GM10248 (cell line): ENCODE data around the gene TRRAP.

Experiments
- CTCF ChIA-PET: fragments of 300-600 bp; sonication (Branson Sonifier 250); formaldehyde crosslinking; extraction: SDS; loops from one replicate; lab custom pipeline; 2021; ENCODE audit warnings: antibody characterized with exemption; lab: Yijun Ruan, JAX
- POLR2A ChIA-PET: fragments of 350-650 bp; sonication (Branson Sonifier 250); formaldehyde crosslinking; extraction: SDS; loops from one replicate; lab custom pipeline; 2020; ENCODE audit warnings: antibody characterized with exemption; lab: Yijun Ruan, JAX
- DNase-seq: peaks from one replicate; pipeline ENCODE4 v3.0.0; 2012; ENCODE audit errors: extremely low spot score
- TF ChIP-seq, protein P1 (sequence below): IDR thresholded peaks from 2 replicates; pipeline ENCODE4 v1.5.1; 2012; ENCODE audit warnings: mild to moderate bottlenecking, low read depth; ENCODE audit errors: extremely low read depth, missing control alignments, control extremely low read depth

TRRAP gene

DNA sequence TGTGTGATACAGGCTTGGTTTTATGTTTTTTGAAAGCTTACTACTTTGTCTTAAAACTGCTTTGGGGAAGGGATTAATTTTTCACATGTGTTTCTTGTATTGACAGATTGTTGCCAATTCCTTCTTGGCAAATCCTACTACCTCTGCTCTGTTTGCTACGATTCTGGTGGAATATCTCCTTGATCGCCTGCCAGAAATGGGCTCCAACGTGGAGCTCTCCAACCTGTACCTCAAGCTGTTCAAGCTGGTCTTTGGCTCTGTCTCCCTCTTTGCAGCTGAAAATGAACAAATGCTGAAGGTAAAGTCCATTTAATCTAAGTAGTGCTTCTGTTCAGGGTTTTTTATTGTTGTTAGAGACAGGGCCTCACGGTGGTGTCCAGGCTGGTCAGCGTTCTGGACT lies 33.6 kb downstream of the TRRAP start:
- POLR2A ChIA-PET, result no interaction called here
- no peak for DNase-seq
- TF ChIP-seq, protein P1, sequence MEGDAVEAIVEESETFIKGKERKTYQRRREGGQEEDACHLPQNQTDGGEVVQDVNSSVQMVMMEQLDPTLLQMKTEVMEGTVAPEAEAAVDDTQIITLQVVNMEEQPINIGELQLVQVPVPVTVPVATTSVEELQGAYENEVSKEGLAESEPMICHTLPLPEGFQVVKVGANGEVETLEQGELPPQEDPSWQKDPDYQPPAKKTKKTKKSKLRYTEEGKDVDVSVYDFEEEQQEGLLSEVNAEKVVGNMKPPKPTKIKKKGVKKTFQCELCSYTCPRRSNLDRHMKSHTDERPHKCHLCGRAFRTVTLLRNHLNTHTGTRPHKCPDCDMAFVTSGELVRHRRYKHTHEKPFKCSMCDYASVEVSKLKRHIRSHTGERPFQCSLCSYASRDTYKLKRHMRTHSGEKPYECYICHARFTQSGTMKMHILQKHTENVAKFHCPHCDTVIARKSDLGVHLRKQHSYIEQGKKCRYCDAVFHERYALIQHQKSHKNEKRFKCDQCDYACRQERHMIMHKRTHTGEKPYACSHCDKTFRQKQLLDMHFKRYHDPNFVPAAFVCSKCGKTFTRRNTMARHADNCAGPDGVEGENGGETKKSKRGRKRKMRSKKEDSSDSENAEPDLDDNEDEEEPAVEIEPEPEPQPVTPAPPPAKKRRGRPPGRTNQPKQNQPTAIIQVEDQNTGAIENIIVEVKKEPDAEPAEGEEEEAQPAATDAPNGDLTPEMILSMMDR, result no peak
- CTCF ChIA-PET, result interaction anchor here (0.9 to 1.1 kb wide), 3 partner anchors 11 to 39 kb away, joined by 3 read pairs; no protein-coding TSS in a partner anchor

DNA sequence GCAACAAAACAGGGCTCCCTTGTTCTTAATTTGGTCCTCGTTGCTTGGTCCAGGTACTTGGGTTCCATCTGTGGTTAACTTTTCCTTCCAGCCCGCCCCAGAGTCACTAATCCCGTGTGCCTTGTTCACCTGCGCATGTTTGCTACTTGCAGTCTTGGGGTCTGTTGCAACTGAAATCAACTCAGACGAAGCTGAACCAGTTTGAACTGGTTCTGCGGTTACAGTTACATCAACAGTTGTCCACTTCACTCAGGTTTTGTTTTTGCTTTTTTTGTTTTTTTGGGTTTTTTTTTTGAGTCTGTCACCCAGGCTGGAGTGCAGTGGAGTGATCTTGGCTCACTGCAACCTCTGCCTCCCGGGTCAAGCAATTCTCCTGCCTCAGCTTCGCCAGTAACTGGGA lies 34.7 kb downstream of the TRRAP start:
- TF ChIP-seq, protein P1, result no peak
- ChIA-PET POLR2A (no interaction called here), CTCF (interaction anchor here (1.1 to 1.6 kb wide), 3 partner anchors 23 to 76 kb away, joined by 3 to 5 read pairs (median 3); no protein-coding TSS in a partner anchor)
- DNase-seq, result no peak

GRCh38 chr7:98913612-98914011 lies 35.3 kb downstream of the TRRAP start:
- TF ChIP-seq, protein P1, result no peak
- DNase-seq, result no peak
- POLR2A ChIA-PET, result no interaction called here
- CTCF ChIA-PET, result interaction anchor here (0.7 to 1.6 kb wide), 6 partner anchors 9 to 75 kb away, joined by 3 to 5 read pairs (median 3); no protein-coding TSS in a partner anchor

DNA sequence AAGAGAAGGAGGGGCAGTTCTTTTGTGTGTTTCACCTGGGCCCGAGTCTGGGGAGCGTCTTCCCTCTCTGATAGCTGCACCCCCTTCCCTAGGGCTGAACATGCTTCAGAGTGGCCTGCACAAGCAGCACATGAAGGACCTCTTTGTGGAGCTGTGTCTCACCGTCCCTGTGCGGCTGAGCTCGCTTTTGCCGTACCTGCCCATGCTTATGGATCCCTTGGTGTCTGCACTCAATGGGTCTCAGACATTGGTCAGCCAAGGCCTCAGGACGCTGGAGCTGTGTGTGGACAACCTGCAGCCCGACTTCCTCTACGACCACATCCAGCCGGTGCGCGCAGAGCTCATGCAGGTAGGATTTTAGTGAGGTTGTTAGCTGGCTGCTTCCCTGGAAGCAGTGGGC lies 39.0 kb downstream of the TRRAP start:
- ChIA-PET POLR2A (no interaction called here), CTCF (no interaction called here)
- TF ChIP-seq, protein P1, result no peak
- DNase-seq, result no peak

DNA sequence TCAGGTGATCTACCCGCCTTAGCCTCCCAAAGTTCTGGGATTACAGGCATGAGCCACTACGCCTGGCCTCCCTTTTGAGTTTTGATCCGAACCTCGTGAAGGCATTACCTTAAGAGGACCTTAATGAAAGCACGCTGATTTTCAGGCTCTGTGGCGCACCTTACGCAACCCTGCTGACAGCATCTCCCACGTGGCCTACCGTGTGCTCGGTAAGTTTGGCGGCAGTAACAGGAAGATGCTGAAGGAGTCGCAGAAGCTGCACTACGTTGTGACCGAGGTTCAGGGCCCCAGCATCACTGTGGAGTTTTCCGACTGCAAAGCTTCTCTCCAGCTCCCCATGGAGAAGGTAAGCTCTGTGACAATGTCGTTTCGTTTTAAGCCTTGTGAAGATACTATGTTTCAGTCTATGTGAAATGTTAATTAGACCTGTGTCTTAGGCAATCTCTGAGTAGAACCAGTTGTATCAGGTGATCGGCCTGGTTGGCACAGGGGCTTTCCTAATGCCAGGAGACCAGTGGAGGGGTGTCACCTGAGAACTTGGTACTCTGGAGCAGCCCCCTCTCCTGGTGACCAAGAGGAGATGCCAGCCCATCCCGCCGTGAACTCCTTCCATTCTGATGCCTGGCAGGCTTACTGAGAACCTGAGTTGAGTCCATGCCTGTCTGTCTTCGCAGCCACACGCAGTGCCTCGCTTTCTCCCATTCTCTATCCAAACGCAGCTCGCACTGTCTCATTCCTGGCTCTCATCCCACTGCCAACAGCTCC lies 43.5 kb downstream of the TRRAP start:
- DNase-seq, result no peak
- CTCF ChIA-PET, result no interaction called here
- TF ChIP-seq, protein P1, result no peak
- POLR2A ChIA-PET, result interaction anchor here (0.6 kb wide), 1 partner anchor 33 kb away, joined by 4 read pairs; no protein-coding TSS in a partner anchor

GRCh38 chr7:98922392-98923187 lies 44.3 kb downstream of the TRRAP start:
- POLR2A ChIA-PET, result no interaction called here
- no peak for DNase-seq
- CTCF ChIA-PET, result interaction anchor here (0.7 to 1.2 kb wide), 4 partner anchors 8 to 18 kb away, joined by 3 read pairs; no protein-coding TSS in a partner anchor
- TF ChIP-seq, protein P1, result no peak
